Measurements from ENCODE around the gene CTDSPL2. TPM values are rescaled to one million over a fixed set of nuclear protein-coding genes. Genes with fewer than 3 reads are reported as not detected.
"Not testable (repeated sequence)": the region's sequence is repeated elsewhere in the genome, so short reads cannot be mapped to it uniquely, and the experiment has no call there.

The CTDSPL2 gene
- total RNA-seq, 1 experiment from 2014 or later, result 82.4 TPM

- DNase-seq (ENCODE audit: low read depth), result peak; percentile 22
Measured at GRCh38 chr15:44482090-44482489, 54.7 kb downstream of the CTDSPL2 start.

GRCh38 chr15:44485880-44486279 lies 58.5 kb downstream of the CTDSPL2 start:
- DNase-seq (ENCODE audit: low read depth), result no peak

- peak; percentile 89 for DNase-seq (ENCODE audit: low read depth)
Measured at GRCh38 chr15:44489464-44489863, 62.0 kb downstream of the CTDSPL2 start.

- peak; percentile 31 for DNase-seq (ENCODE audit: low read depth)
Measured at GRCh38 chr15:44490622-44491021, 63.2 kb downstream of the CTDSPL2 start.

GRCh38 chr15:44492040-44492439 lies 64.6 kb downstream of the CTDSPL2 start:
- no peak for DNase-seq (ENCODE audit: low read depth)

- no peak for DNase-seq (ENCODE audit: low read depth)
Measured at GRCh38 chr15:44492672-44493071, 65.2 kb downstream of the CTDSPL2 start.

GRCh38 chr15:44495562-44495961 lies 68.1 kb downstream of the CTDSPL2 start:
- no peak for DNase-seq (ENCODE audit: low read depth)

GRCh38 chr15:44500555-44500954 lies 73.1 kb downstream of the CTDSPL2 start:
- no peak for DNase-seq (ENCODE audit: low read depth)

- peak; percentile 56 for DNase-seq (ENCODE audit: low read depth)
Measured at GRCh38 chr15:44501768-44502366, 74.4 kb downstream of the CTDSPL2 start.

- DNase-seq (ENCODE audit: low read depth), result no peak
Measured at GRCh38 chr15:44516436-44516835, 89.0 kb downstream of the CTDSPL2 start.

- no peak for DNase-seq (ENCODE audit: low read depth)
Measured at GRCh38 chr15:44519537-44519936, 92.1 kb downstream of the CTDSPL2 start.

- no peak for DNase-seq (ENCODE audit: low read depth)
Measured at GRCh38 chr15:44525018-44525417, 97.6 kb downstream of the CTDSPL2 start.

- no peak for DNase-seq (ENCODE audit: low read depth)
Measured at GRCh38 chr15:44527241-44527640, 99.8 kb downstream of the CTDSPL2 start.

- DNase-seq (ENCODE audit: low read depth), result no peak
Measured at GRCh38 chr15:44529864-44530604, 102.6 kb downstream of the CTDSPL2 start.

GRCh38 chr15:44530653-44531052 lies 103.2 kb downstream of the CTDSPL2 start:
- no peak for DNase-seq (ENCODE audit: low read depth)

GRCh38 chr15:44532275-44532674 lies 104.8 kb downstream of the CTDSPL2 start:
- DNase-seq (ENCODE audit: low read depth), result not testable (repeated sequence)

GRCh38 chr15:44532689-44533088 lies 105.3 kb downstream of the CTDSPL2 start:
- no peak for DNase-seq (ENCODE audit: low read depth)

- no peak for DNase-seq (ENCODE audit: low read depth)
Measured at GRCh38 chr15:44535092-44535491, 107.7 kb downstream of the CTDSPL2 start.

GRCh38 chr15:44535523-44536301 lies 108.3 kb downstream of the CTDSPL2 start:
- DNase-seq (ENCODE audit: low read depth), result no peak

GRCh38 chr15:44536302-44536961 lies 109.0 kb downstream of the CTDSPL2 start:
- peak; percentile 88 for DNase-seq (ENCODE audit: low read depth)

GRCh38 chr15:44536962-44537734 lies 109.7 kb downstream of the CTDSPL2 start, which contains the start of gene EIF3J:
Gene EIF3J (plus strand): TSS chr15:44537147. CDS start chr15:44537195, 48 bp downstream.
- peak; percentile 95 for DNase-seq (ENCODE audit: low read depth)
